Uterus (tissue), 4 donors: ENCODE measurements around the gene TRAPPC2L. TPM values are rescaled to one million over a fixed set of nuclear protein-coding genes. Genes with fewer than 3 reads are reported as not detected.
"Not testable (repeated sequence)": the region's sequence is repeated elsewhere in the genome, so short reads cannot be mapped to it uniquely, and the experiment has no call there.

Source experiments
- DNase-seq, 2 donors: peaks; one replicate each; pipeline ENCODE4 v3.0.0-alpha.2; 2019 to 2020
- H3K27ac ChIP-seq, 2 donors: fragments of 200-600 bp; sonication (generic); 1 replicate in 1 of 2; 2 replicates in 1 of 2; pipeline ENCODE4 v1.5.1; 2016 to 2018
- H3K27me3 ChIP-seq, 2 donors: fragments of 200-600 bp; sonication (generic); one replicate each; pipeline ENCODE4 v1.5.1; 2018 to 2019; ENCODE audit warnings: control low read depth in 1 of 2
- H3K36me3 ChIP-seq, 2 donors: fragments of 200-600 bp; sonication (generic); one replicate each; pipeline ENCODE4 v1.5.1; 2019; ENCODE audit warnings: control low read depth in 1 of 2
- H3K4me1 ChIP-seq, 2 donors: fragments of 200-600 bp; sonication (generic); one replicate each; pipeline ENCODE4 v1.5.1; 2018 to 2019; ENCODE audit warnings: control low read depth in 1 of 2
- H3K4me3 ChIP-seq, 2 donors: fragments of 200-600 bp; sonication (generic); 1 replicate in 1 of 2; 2 replicates in 1 of 2; pipeline ENCODE4 v1.5.1; 2018 to 2019; ENCODE audit warnings: mild to moderate bottlenecking in 1 of 2
- H3K9me3 ChIP-seq, 2 donors: fragments of 200-600 bp; sonication (generic); one replicate each; pipeline ENCODE4 v1.5.1; 2019; ENCODE audit warnings: control low read depth in 1 of 2
- POLR2A ChIP-seq, 2 donors: fragments of 450-650 bp; IDR thresholded peaks; one replicate each; pipeline ENCODE4 v1.6.1; 2016; ENCODE audit warnings: antibody characterized with exemption in 2 of 2, mild to moderate bottlenecking in 1 of 2, moderate library complexity in 1 of 2
- intact Hi-C: fragments of 100-400 bp; cut with DNase I; formaldehyde crosslinking; loops from one replicate; pipeline ENCODE4 v1.15.1; 2023; ENCODE audit warnings: low total_unique reads
- total RNA-seq, 4 donors: library from RNA; depleted of rRNA in 3 of 4; stranded (reverse); fragments of >200 nt in 3 of 4; gene quantifications; one replicate each; pipeline versions ENCODE4 v1.1.0 to v1.2.4, GENCODE V29; 2014 to 2023
- TF ChIP-seq, protein P1 (sequence below), 4 experiments: fragments of 200-600 bp in 2 of 4; fragments of 450-650 bp in 2 of 4; sonication (generic) in 2 of 4; IDR thresholded peaks; one replicate each; pipeline ENCODE4 v1.5.1; 2016 to 2019; ENCODE audit warnings: antibody characterized with exemption in 4 of 4, mild to moderate bottlenecking in 2 of 4, moderate library complexity in 1 of 4
- donor health status: DM: yes; HTN: yes; CAD: no.

The TRAPPC2L gene
- total RNA-seq, 4 donors from 2014 or later: 21.5 to 680 (median 70.6) TPM

DNA sequence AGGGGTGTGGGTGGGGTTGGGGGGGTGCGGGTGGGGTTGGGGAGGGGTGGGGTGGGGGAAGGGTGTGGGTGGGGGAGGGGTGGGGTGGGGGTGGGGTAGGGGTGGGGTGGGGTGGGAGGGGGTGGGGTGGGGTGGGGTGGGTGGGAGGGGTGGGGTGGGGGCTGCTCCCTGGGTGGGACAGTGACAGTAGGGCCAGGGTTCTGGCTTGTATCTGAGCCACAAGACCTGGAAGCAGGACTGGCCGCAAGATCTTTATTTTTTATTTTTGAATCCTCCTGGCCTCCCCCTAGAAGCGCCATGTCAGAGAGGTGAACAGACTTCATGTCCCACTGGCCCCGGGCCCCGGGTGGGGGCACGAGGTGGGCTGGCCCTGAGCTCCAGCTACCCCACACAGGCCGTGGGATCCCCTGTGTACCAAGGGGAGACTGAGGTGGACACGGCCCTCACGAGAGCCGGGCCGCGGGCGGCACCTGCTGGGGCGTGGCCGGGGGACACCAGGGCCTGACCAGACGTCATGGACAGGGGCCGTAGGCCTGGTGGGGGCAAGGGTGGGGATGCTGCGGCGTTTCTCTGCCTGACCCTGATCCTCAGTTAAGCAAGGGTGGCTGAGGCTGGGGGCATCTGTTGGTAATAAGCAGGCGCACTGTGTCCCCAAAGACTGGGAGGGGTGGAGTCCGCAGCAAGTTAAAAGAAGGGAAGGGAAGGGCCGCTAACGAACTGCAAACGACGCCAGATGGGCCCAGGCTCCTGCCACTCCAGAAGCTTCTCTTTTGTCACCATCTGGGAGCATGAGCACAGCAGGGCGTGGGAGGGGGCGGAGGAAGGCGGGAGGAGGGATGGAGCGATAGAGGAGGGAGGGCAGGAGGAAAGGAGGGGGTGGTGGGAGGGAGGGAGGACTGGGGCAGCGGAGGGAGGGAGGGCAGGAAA lies 31.8 kb downstream of the TRAPPC2L start:
- Histone ChIP-seq H3K9me3 (no peaks in the 10 kb centered on the region), H3K36me3 (no peaks in the 10 kb centered on the region), H3K4me1 (no peaks in the 10 kb centered on the region), H3K27me3 (no peaks in the 10 kb centered on the region), H3K27ac (no peak overlapping the region), H3K4me3 (no peak overlapping the region)
- DNase-seq: no peak
- intact Hi-C loops: no loop called here
- no peak for TF ChIP-seq POLR2A (IDR thresholded peaks at IDR 0.05)
- TF ChIP-seq, protein P1, sequence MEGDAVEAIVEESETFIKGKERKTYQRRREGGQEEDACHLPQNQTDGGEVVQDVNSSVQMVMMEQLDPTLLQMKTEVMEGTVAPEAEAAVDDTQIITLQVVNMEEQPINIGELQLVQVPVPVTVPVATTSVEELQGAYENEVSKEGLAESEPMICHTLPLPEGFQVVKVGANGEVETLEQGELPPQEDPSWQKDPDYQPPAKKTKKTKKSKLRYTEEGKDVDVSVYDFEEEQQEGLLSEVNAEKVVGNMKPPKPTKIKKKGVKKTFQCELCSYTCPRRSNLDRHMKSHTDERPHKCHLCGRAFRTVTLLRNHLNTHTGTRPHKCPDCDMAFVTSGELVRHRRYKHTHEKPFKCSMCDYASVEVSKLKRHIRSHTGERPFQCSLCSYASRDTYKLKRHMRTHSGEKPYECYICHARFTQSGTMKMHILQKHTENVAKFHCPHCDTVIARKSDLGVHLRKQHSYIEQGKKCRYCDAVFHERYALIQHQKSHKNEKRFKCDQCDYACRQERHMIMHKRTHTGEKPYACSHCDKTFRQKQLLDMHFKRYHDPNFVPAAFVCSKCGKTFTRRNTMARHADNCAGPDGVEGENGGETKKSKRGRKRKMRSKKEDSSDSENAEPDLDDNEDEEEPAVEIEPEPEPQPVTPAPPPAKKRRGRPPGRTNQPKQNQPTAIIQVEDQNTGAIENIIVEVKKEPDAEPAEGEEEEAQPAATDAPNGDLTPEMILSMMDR (IDR thresholded peaks at IDR 0.05): no peak

DNA sequence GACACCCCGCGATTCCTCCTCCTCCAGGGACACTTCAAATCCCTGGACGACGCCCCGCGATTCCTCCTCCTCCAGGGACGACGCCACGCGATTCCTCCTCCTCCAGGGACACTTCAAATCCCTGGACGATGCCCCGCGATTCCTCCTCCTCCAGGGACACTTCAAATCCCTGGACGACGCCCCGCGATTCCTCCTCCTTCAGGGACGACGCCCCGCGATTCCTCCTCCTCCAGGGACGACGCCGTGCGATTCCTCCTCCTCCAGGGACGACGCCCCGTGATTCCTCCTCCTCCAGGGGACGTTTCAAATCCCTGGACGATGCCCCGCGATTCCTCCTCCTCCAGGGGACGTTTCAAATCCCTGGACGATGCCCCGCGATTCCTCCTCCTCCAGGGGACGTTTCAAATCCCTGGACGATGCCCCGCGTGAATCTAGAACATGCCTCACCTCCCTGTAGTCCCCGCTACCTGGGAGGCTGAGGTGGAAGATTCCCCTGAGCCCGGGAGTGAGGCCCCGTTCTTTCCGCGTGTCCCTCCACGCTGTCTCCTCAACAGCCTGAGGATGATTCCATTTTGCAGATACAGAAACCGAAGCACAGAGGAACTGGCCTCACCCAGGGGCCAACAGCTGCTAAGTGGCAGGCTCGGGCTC lies 32.9 kb downstream of the TRAPPC2L start:
- not testable (repeated sequence) for H3K4me1 ChIP-seq

DNA sequence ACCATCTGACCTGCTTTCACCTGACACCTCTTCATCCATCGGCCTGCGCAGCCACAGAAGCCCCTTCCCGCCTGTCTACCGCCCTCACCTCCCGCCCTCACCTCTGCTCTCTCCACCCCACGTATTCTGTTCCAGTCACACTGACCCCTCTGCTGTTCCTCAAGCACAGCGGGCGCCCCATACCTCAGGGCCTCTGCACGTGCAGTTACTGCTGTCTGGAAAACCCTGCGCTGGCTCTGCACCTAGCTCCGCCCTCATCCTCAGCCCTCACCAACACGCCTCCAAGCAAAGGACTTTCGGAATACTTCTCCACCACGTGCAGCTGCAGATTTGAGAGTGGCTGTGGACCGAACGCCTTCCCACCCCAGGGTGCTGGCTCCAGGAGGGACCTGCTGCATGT lies 34.2 kb downstream of the TRAPPC2L start:
- TF ChIP-seq POLR2A (IDR thresholded peaks at IDR 0.05): no peak
- TF ChIP-seq, protein P1 (IDR thresholded peaks at IDR 0.05): no peak
- no peak for DNase-seq
- Histone ChIP-seq H3K9me3 (no peaks in the 10 kb centered on the region), H3K4me1 (no peaks in the 10 kb centered on the region), H3K4me3 (no peak overlapping the region), H3K36me3 (no peaks in the 10 kb centered on the region), H3K27me3 (no peaks in the 10 kb centered on the region), H3K27ac (no peak overlapping the region)
- intact Hi-C loops: no loop called here

More for the DNA sequence above, 32.9 kb downstream of the TRAPPC2L start:
- H3K27ac ChIP-seq, H3K9me3 ChIP-seq, H3K36me3 ChIP-seq, DNase-seq, intact Hi-C loops, H3K4me3 ChIP-seq, H3K27me3 ChIP-seq: not testable (repeated sequence)

DNA sequence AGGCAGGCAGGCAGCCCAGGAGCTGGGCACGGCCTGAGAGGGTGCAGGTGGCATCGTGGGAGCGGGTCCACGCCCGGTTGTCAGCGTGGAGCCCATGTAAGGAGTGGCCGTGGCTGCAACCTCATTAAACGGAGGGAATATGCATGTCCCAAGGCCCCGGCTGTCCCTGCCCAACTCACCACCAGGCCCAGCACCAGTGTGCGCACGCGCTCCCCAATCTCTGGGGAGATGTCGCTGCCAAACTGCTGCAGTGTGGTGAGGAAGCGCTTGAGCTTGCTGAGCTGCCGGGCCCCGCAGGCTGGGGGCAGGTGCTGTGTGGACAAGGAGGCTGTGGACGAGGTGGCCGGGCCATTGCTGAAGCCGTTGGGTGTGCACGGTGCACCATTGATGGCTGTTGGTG lies 35.1 kb downstream of the TRAPPC2L start:
- Histone ChIP-seq H3K27me3 (no peaks in the 10 kb centered on the region), H3K4me1 (no peaks in the 10 kb centered on the region)

GRCh38 chr16:88893127-88893968 lies 36.4 kb downstream of the TRAPPC2L start:
- no peaks in the 10 kb centered on the region for H3K9me3 ChIP-seq
- no peaks in the 10 kb centered on the region for H3K4me1 ChIP-seq
- H3K36me3 ChIP-seq: no peaks in the 10 kb centered on the region
- no peak overlapping the region for H3K4me3 ChIP-seq
- no peak for DNase-seq
- TF ChIP-seq, protein P1 (IDR thresholded peaks at IDR 0.05): no peak
- no peak for TF ChIP-seq POLR2A (IDR thresholded peaks at IDR 0.05)
- no peak overlapping the region for H3K27ac ChIP-seq
- no peaks in the 10 kb centered on the region for H3K27me3 ChIP-seq
- intact Hi-C loops: no loop called here

More for the DNA sequence above, 35.1 kb downstream of the TRAPPC2L start:
- Histone ChIP-seq H3K36me3 (no peaks in the 10 kb centered on the region), H3K9me3 (no peaks in the 10 kb centered on the region), H3K4me3 (no peak overlapping the region), H3K27ac (no peak overlapping the region)
- intact Hi-C loops: no loop called here
- TF ChIP-seq, protein P1 (IDR thresholded peaks at IDR 0.05): no peak
- TF ChIP-seq POLR2A (IDR thresholded peaks at IDR 0.05): no peak
- DNase-seq: no peak

GRCh38 chr16:88894266-88894665 lies 37.3 kb downstream of the TRAPPC2L start:
- H3K27me3 ChIP-seq, H3K9me3 ChIP-seq, H3K27ac ChIP-seq, intact Hi-C loops, DNase-seq, H3K36me3 ChIP-seq, H3K4me1 ChIP-seq, H3K4me3 ChIP-seq: not testable (repeated sequence)
